Upper lobe of right lung (tissue), 1 donor: ENCODE results near the gene PKP4. TPM values are rescaled to one million over a fixed set of nuclear protein-coding genes. Genes with fewer than 3 reads are reported as not detected.

ENCODE experiments used
- ATAC-seq: fragments of 200-7000 bp; cut with Tn5 transposase; one replicate; pipeline ENCODE4 v1.9.1; 2020; ENCODE audit warnings: mild to moderate bottlenecking, moderate library complexity
- DNase-seq: peaks from one replicate; pipeline ENCODE4 v3.0.0-alpha.2; 2020
- H3K27ac ChIP-seq: fragments of 200-600 bp; one replicate; pipeline ENCODE4 v1.8.0; 2022
- H3K27me3 ChIP-seq: fragments of 200-600 bp; one replicate; pipeline ENCODE4 v1.8.0; 2022; ENCODE audit warnings: mild to moderate bottlenecking
- H3K36me3 ChIP-seq: fragments of 200-600 bp; one replicate; pipeline ENCODE4 v1.8.0; 2022
- H3K4me1 ChIP-seq: fragments of 200-600 bp; one replicate; pipeline ENCODE4 v1.8.0; 2022
- H3K4me3 ChIP-seq: fragments of 200-600 bp; one replicate; pipeline ENCODE4 v1.8.0; 2022; ENCODE audit warnings: mild to moderate bottlenecking
- H3K9me3 ChIP-seq: fragments of 200-600 bp; one replicate; pipeline ENCODE4 v1.8.0; 2022
- intact Hi-C: fragments of 100-400 bp; cut with DNase I; formaldehyde crosslinking; loops from one replicate; pipeline ENCODE4 v1.11.0; 2022
- total RNA-seq: library from RNA; stranded (reverse); fragmentation: NEBNext Ultra II Directional; extraction: Animal tissue kit (Norgen Biotek cat#: 25700); gene quantifications from one replicate; pipeline ENCODE4 v1.2.1, GENCODE V29; 2021
- TF ChIP-seq, protein P1 (sequence below): fragments of 200-600 bp; IDR thresholded peaks from one replicate; pipeline ENCODE4 v1.8.0; 2022; ENCODE audit warnings: antibody characterized with exemption
- donor health status: DM: no; HTN: yes; CAD: no; lungs with severe emphysema.

The PKP4 gene
- total RNA-seq, 1 donor from 2014 or later: 74.7 TPM

DNA sequence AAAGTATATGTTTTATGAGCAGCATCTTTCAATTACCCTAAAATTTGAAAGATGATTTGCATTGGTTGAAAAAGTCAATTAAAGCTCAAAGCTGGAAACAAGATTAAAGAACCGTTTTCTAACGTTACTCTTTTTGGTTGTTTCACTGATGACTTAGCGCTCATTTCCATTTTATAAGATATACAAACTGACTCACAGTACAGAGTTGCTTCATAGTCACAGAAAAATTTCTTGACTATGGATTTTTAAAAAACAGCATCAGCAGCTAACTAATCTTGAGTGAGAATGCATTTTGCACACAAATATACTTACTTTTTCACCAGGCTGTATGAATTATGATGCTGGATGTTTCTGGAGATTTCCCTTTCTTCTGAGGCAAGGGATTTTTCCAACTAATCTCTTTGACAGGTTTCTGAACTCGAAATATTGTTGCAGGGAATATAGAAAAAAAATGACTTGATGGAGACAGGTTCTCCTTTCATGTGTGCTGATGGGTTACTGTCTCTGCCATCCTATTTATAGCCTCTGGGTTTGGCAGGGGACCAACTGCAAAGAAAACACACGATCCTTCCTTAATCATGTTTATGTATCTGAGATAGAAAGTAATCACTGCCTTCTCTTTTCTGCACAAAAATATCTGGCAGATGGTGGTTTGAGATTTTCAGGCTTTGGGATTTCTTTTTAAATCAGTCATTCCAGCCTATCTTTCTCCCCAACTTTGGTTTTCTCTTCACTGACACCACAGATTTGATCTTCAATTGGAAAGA lies 209.0 kb downstream of the PKP4 start:
- TF ChIP-seq, protein P1, sequence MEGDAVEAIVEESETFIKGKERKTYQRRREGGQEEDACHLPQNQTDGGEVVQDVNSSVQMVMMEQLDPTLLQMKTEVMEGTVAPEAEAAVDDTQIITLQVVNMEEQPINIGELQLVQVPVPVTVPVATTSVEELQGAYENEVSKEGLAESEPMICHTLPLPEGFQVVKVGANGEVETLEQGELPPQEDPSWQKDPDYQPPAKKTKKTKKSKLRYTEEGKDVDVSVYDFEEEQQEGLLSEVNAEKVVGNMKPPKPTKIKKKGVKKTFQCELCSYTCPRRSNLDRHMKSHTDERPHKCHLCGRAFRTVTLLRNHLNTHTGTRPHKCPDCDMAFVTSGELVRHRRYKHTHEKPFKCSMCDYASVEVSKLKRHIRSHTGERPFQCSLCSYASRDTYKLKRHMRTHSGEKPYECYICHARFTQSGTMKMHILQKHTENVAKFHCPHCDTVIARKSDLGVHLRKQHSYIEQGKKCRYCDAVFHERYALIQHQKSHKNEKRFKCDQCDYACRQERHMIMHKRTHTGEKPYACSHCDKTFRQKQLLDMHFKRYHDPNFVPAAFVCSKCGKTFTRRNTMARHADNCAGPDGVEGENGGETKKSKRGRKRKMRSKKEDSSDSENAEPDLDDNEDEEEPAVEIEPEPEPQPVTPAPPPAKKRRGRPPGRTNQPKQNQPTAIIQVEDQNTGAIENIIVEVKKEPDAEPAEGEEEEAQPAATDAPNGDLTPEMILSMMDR: no peak
- Histone ChIP-seq H3K9me3 (no peaks in the 10 kb centered on the region), H3K4me1 (peaks cover 17% of the 10 kb centered on the region), H3K4me3 (no peak overlapping the region), H3K36me3 (peaks cover 46% of the 10 kb centered on the region), H3K27ac (no peak overlapping the region), H3K27me3 (no peaks in the 10 kb centered on the region)
- DNase-seq: no peak
- ATAC-seq: no peak
- intact Hi-C loops: no loop called here

DNA sequence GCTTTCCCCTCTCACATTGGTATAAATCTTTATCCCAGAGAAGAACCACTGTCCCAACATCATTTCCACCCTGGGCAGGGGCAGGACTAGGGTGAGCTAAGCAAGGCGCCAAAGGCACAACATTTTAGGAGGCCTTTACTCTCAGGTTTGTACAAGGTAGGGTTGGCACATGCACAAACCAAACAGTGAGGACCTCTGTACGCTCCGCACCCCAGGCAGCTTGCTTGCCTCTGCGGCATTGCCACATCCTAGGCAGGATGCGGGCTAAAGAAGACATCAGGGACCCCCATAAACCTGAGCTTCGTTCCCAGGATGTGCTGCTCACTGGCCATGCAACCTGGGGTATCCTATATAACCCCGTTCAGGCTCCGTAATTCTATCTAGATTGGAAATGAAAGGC lies 210.2 kb downstream of the PKP4 start:
- DNase-seq (no peak), ATAC-seq (no peak)
- TF ChIP-seq, protein P1: no peak
- H3K9me3 ChIP-seq: no peaks in the 10 kb centered on the region
- no peaks in the 10 kb centered on the region for H3K27me3 ChIP-seq
- intact Hi-C loops: no loop called here
- peaks cover 41% of the 10 kb centered on the region for H3K36me3 ChIP-seq
- no peak overlapping the region for H3K27ac ChIP-seq
- no peak overlapping the region for H3K4me3 ChIP-seq
- peaks cover 17% of the 10 kb centered on the region for H3K4me1 ChIP-seq

DNA sequence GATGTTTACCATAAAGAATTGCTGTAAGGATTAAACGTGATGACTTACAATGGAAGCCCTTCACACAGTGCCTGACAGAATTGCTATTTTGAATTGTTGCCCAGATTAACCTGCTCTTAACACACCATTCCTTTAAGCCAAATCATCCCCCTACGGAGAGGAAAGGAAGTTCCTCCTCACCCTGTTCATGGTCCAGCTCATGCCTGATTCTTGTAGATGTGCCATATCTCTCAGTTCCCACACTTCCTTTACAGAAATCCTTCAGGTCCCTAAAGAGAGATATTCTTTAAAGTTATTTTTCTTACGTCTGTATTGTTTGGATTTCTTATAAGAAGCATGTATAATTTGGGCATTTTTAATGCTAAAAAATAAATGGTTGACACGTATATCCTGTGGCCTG lies 210.8 kb downstream of the PKP4 start:
- H3K36me3 ChIP-seq: peaks cover 34% of the 10 kb centered on the region
- intact Hi-C loops: no loop called here
- TF ChIP-seq, protein P1: no peak

DNA sequence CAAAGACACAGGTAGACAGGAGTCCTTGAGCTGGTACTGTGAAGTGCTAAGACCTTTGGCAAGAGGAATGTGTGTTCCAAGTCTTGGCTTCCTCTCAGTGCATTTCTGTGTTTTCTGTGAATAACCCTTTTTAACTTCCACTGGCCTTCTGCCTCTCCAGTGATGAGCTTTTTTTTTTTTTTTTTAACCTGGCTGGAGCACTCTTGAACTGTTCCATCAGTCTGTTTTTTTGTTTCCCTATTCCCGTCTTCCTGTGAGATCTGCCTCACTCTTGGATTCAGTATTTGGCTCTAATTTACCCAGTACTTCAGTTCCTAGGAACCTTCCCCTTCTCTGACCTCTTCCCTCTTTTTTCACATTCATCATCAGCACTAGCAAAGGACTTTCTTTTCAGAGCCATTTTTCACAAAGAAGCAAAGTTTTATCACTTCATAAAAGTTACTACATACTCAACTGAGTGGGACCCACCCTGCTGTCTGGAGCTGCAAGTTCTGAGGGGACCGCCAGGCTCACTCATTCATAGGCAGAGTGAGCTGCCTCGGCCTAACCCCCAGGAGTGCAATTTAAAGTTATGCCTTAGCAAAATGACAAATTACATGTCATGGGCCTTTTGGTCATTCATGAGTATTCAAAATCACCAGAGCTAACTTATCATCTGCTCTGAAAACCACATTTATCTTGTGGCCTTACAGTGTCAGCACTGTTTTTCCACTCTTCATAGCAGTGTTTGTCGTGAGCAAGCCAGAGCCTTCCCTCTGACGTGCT lies 211.4 kb downstream of the PKP4 start:
- Histone ChIP-seq H3K27ac (no peak overlapping the region), H3K9me3 (no peaks in the 10 kb centered on the region), H3K36me3 (peaks cover 28% of the 10 kb centered on the region), H3K27me3 (no peaks in the 10 kb centered on the region), H3K4me1 (peaks cover 17% of the 10 kb centered on the region), H3K4me3 (no peak overlapping the region)
- TF ChIP-seq, protein P1: no peak
- no peak for DNase-seq
- intact Hi-C loops: no loop called here
- no peak for ATAC-seq

More for the DNA sequence above, 210.8 kb downstream of the PKP4 start:
- no peaks in the 10 kb centered on the region for H3K9me3 ChIP-seq
- H3K27me3 ChIP-seq: no peaks in the 10 kb centered on the region
- ATAC-seq: peak; percentile 18
- no peak overlapping the region for H3K4me3 ChIP-seq
- H3K27ac ChIP-seq: no peak overlapping the region
- H3K4me1 ChIP-seq: peaks cover 17% of the 10 kb centered on the region
- no peak for DNase-seq

DNA sequence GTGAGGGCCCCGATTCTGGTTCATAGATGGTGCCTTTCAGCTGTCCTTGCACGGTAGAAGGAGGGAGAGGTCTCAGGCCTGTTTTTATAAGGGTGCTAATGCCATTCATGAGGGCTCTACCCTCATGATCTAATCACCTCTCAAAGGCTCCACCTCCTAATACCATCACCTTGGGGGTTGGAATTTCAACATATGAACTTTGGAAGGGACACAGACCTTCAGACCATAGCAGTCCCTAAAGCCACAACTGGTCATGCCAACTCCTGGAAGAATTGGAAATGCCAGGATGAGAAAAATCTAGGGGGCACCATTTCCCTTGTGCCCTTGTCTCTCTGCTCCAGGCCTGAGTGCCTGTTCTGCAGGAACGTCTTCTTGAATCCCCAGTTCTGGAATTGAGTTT lies 213.5 kb downstream of the PKP4 start:
- Histone ChIP-seq H3K4me3 (no peak overlapping the region), H3K9me3 (no peaks in the 10 kb centered on the region), H3K27me3 (no peaks in the 10 kb centered on the region), H3K36me3 (peaks cover 33% of the 10 kb centered on the region), H3K27ac (no peak overlapping the region), H3K4me1 (peaks cover 16% of the 10 kb centered on the region)
- ATAC-seq: no peak
- DNase-seq: no peak
- intact Hi-C loops: no loop called here
- TF ChIP-seq, protein P1: no peak
